Keratinocyte (primary cell): ENCODE measurements around the gene ARHGEF38.

Experiments
- EZH2 ChIP-seq: IDR thresholded peaks from one replicate; pipeline ENCODE4 v1.6.1; 2012; ENCODE audit warnings: inconsistent platforms, mild to moderate bottlenecking, low read length, moderate library complexity
- TF ChIP-seq, protein P1 (sequence below), 3 experiments: IDR thresholded peaks in 1 of 3; conservative IDR thresholded peaks in 1 of 3; optimal IDR thresholded peaks in 1 of 3; 2 replicates in 2 of 3; 3 replicates in 1 of 3; pipeline versions ENCODE3 to v1.5.1; 2011; ENCODE audit warnings: low read length in 3 of 3, mild to moderate bottlenecking in 3 of 3, moderate library complexity in 2 of 3, control low read depth in 1 of 3, inconsistent platforms in 1 of 3; ENCODE audit not compliant: insufficient read depth in 2 of 3; ENCODE audit errors: extremely low read depth in 1 of 3

GRCh38 chr4:105622269-105622668 is 69.8 kb downstream of the ARHGEF38 start:
- TF ChIP-seq, protein P1, sequence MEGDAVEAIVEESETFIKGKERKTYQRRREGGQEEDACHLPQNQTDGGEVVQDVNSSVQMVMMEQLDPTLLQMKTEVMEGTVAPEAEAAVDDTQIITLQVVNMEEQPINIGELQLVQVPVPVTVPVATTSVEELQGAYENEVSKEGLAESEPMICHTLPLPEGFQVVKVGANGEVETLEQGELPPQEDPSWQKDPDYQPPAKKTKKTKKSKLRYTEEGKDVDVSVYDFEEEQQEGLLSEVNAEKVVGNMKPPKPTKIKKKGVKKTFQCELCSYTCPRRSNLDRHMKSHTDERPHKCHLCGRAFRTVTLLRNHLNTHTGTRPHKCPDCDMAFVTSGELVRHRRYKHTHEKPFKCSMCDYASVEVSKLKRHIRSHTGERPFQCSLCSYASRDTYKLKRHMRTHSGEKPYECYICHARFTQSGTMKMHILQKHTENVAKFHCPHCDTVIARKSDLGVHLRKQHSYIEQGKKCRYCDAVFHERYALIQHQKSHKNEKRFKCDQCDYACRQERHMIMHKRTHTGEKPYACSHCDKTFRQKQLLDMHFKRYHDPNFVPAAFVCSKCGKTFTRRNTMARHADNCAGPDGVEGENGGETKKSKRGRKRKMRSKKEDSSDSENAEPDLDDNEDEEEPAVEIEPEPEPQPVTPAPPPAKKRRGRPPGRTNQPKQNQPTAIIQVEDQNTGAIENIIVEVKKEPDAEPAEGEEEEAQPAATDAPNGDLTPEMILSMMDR (optimal IDR thresholded peaks at IDR 0.05 in 1 of 3, IDR thresholded peaks at IDR 0.05 in 1 of 3, conservative IDR thresholded peaks at IDR 0.05 in 1 of 3; ENCODE audit: extremely low read depth in 1 of 3, insufficient read depth in 2 of 3, low read length in 3 of 3): no peak
- no peak for TF ChIP-seq EZH2
